ENCODE data around the gene TMOD3.

DNA sequence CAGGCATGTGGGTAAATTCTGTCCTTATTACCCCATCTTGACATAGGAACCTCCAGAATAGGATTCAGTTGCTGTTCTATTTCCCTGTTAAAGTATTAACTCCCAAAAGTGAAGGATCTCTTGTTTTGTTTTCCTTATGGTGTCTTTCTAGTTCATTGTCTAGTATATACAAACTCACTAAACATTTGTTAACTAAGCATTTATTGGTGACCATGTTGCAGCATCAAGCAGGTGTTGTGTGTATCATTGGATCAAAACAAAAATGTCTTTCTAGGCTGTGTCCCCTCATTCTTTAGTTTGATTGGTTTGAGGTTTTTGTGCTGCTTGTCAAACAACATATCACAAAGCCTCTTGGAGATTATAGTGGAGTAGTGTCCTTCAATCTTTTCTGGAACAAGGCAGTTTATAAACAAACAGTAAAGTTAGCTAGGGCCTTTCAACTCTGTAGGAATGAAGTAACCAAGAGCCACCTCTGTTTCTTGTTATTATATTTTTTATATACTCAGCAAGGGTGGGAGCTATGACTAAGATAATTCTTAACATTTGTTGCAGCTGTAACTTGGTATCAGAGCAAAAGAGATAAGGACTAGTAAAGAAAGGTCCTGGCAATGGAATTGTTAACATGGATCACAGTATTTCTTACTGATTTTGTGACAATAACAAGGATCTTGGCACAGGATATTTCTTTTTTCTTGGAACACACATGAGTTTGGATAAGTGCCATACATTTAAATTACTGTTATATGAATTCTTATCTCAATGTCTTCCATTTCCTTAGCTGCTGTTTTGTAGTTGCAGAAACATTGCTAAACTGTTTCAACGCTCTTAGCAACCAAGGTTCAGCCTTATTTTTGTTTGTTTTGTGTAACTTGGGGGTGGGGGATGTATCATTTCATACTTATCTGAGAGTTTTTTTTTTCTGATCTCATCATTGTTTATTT is 49.3 kb downstream of the TMOD3 start:
- TF ChIP-seq, protein P1, sequence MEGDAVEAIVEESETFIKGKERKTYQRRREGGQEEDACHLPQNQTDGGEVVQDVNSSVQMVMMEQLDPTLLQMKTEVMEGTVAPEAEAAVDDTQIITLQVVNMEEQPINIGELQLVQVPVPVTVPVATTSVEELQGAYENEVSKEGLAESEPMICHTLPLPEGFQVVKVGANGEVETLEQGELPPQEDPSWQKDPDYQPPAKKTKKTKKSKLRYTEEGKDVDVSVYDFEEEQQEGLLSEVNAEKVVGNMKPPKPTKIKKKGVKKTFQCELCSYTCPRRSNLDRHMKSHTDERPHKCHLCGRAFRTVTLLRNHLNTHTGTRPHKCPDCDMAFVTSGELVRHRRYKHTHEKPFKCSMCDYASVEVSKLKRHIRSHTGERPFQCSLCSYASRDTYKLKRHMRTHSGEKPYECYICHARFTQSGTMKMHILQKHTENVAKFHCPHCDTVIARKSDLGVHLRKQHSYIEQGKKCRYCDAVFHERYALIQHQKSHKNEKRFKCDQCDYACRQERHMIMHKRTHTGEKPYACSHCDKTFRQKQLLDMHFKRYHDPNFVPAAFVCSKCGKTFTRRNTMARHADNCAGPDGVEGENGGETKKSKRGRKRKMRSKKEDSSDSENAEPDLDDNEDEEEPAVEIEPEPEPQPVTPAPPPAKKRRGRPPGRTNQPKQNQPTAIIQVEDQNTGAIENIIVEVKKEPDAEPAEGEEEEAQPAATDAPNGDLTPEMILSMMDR (conservative IDR thresholded peaks at IDR 0.05; ENCODE audit: low read depth in 2 of 2): no peak
- TF ChIP-seq EZH2 (IDR thresholded peaks at IDR 0.05; ENCODE audit: low read depth, unreplicated experiment) (no peak), POLR2AphosphoS5 (IDR thresholded peaks at IDR 0.05; ENCODE audit: low read depth) (no peak), CREB1 (CRISPR knock-in tag; IDR thresholded peaks at IDR 0.05; ENCODE audit: low read depth) (no peak), JUNB (IDR thresholded peaks at IDR 0.05; ENCODE audit: unreplicated experiment) (no peak), EZH2phosphoT487 (IDR thresholded peaks at IDR 0.05; ENCODE audit: unreplicated experiment) (no peak)
- TF ChIP-seq, protein P2, sequence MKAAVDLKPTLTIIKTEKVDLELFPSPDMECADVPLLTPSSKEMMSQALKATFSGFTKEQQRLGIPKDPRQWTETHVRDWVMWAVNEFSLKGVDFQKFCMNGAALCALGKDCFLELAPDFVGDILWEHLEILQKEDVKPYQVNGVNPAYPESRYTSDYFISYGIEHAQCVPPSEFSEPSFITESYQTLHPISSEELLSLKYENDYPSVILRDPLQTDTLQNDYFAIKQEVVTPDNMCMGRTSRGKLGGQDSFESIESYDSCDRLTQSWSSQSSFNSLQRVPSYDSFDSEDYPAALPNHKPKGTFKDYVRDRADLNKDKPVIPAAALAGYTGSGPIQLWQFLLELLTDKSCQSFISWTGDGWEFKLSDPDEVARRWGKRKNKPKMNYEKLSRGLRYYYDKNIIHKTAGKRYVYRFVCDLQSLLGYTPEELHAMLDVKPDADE (IDR thresholded peaks at IDR 0.05): no peak

Measured in GM23338 (cell line).